Astrocyte (in vitro differentiated cells and primary cell): ENCODE measurements around the gene PCDHGB5. TPM values are rescaled to one million over a fixed set of nuclear protein-coding genes. Genes with fewer than 3 reads are reported as not detected.
A peak's percentile ranks its signal among the peaks of the same experiment; 100 is the strongest.

Experiments used
- DNase-seq: peaks from one replicate; pipeline ENCODE4 v3.0.0-alpha.2; 2010; ENCODE audit warnings: low read depth
- FAIRE-seq: peaks from 2 replicates; lab custom pipeline; 2011; peaks lifted over from hg19 to GRCh38; lab: Jason Lieb, UNC
- H2AFZ ChIP-seq: 2 replicates; pipeline ENCODE4 v1.6.0; 2012; ENCODE audit warnings: low read depth, low read length, inconsistent platforms
- H3K27ac ChIP-seq: 2 replicates; pipeline ENCODE4 v1.5.1; 2011; ENCODE audit warnings: low read depth, low read length, inconsistent platforms
- H3K27me3 ChIP-seq: 2 replicates; pipeline ENCODE4 v1.6.0; 2011; ENCODE audit warnings: low read length, inconsistent platforms; ENCODE audit not compliant: insufficient read depth
- H3K36me3 ChIP-seq: 2 replicates; pipeline ENCODE4 v1.5.1; 2011; ENCODE audit warnings: low read length, inconsistent platforms; ENCODE audit not compliant: insufficient read depth
- H3K4me1 ChIP-seq: 2 replicates; pipeline ENCODE4 v1.5.1; 2011; ENCODE audit warnings: low read length, inconsistent platforms; ENCODE audit not compliant: insufficient read depth
- H3K4me2 ChIP-seq: 2 replicates; pipeline ENCODE4 v1.6.0; 2012; ENCODE audit warnings: low read length, inconsistent platforms
- H3K4me3 ChIP-seq: 2 replicates; pipeline ENCODE4 v1.5.1; 2011; ENCODE audit warnings: low read depth, mild to moderate bottlenecking, low read length, inconsistent platforms; ENCODE audit not compliant: insufficient read depth
- H3K79me2 ChIP-seq: 2 replicates; pipeline ENCODE4 v1.6.0; 2012; ENCODE audit warnings: mild to moderate bottlenecking, low read length, inconsistent platforms; ENCODE audit not compliant: insufficient read depth
- H3K9ac ChIP-seq: 2 replicates; pipeline ENCODE4 v1.6.0; 2012; ENCODE audit warnings: mild to moderate bottlenecking, low read length, inconsistent platforms
- H3K9me3 ChIP-seq: 2 replicates; pipeline ENCODE4 v1.5.1; 2012; ENCODE audit warnings: low read depth, mild to moderate bottlenecking, low read length, inconsistent platforms; ENCODE audit not compliant: insufficient read depth
- H4K20me1 ChIP-seq: 2 replicates; pipeline ENCODE4 v1.6.0; 2012; ENCODE audit warnings: low read length, inconsistent platforms; ENCODE audit not compliant: insufficient read depth
- H3K27ac Mint-ChIP-seq: one replicate; pipeline ENCODE4 v1.8.0; 2021; ENCODE audit warnings: mild to moderate bottlenecking, mixed read lengths; ENCODE audit not compliant: unreplicated experiment
- H3K27me3 Mint-ChIP-seq: one replicate; pipeline ENCODE4 v1.8.0; 2021; ENCODE audit warnings: low read depth, mixed read lengths; ENCODE audit not compliant: unreplicated experiment
- H3K36me3 Mint-ChIP-seq: one replicate; pipeline ENCODE4 v1.8.0; 2021; ENCODE audit warnings: low read depth, mixed read lengths; ENCODE audit not compliant: unreplicated experiment
- H3K4me1 Mint-ChIP-seq: one replicate; pipeline ENCODE4 v1.8.0; 2021; ENCODE audit warnings: low read depth, mixed read lengths; ENCODE audit not compliant: unreplicated experiment
- H3K4me3 Mint-ChIP-seq: one replicate; pipeline ENCODE4 v1.8.0; 2021; ENCODE audit warnings: mild to moderate bottlenecking, moderate library complexity, mixed read lengths; ENCODE audit not compliant: unreplicated experiment
- H3K9me3 Mint-ChIP-seq: one replicate; pipeline ENCODE4 v1.8.0; 2021; ENCODE audit warnings: mild to moderate bottlenecking, mixed read lengths; ENCODE audit not compliant: unreplicated experiment
- EZH2 ChIP-seq: IDR thresholded peaks from 2 replicates; pipeline ENCODE4 v1.6.1; 2012; ENCODE audit warnings: mild to moderate bottlenecking, low read length, inconsistent platforms; ENCODE audit not compliant: insufficient read depth
- total RNA-seq: library from RNA; stranded (reverse); gene quantifications from 2 replicates; pipeline ENCODE4 v1.2.1, GENCODE V29; 2021
- TF ChIP-seq, protein P1 (sequence below): IDR thresholded peaks from 2 replicates; pipeline ENCODE4 v1.5.1; 2011; ENCODE audit warnings: low read depth, mild to moderate bottlenecking, inconsistent platforms, low read length, moderate library complexity; ENCODE audit not compliant: insufficient read depth

PCDHGB5 gene
- total RNA-seq, 1 donor from 2014 or later, result 2.1 TPM

DNA sequence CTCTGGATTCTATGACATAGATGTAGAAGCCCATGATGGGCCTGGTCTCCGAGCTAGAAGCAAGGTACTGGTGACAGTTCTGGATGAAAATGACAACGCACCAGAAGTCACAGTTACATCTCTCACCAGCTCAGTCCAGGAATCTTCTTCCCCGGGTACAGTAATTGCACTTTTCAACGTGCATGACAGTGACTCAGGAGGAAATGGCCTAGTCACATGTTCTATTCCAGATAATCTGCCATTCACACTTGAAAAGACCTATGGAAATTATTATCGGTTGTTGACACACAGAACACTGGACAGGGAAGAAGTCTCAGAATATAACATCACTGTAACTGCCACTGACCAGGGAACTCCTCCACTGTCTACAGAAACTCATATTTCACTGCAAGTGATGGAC is 41.6 kb upstream of the PCDHGB5 start:
- no peaks in the 10 kb centered on the region for H3K79me2 ChIP-seq
- FAIRE-seq (no peak), DNase-seq (no peak)
- TF ChIP-seq, protein P1, sequence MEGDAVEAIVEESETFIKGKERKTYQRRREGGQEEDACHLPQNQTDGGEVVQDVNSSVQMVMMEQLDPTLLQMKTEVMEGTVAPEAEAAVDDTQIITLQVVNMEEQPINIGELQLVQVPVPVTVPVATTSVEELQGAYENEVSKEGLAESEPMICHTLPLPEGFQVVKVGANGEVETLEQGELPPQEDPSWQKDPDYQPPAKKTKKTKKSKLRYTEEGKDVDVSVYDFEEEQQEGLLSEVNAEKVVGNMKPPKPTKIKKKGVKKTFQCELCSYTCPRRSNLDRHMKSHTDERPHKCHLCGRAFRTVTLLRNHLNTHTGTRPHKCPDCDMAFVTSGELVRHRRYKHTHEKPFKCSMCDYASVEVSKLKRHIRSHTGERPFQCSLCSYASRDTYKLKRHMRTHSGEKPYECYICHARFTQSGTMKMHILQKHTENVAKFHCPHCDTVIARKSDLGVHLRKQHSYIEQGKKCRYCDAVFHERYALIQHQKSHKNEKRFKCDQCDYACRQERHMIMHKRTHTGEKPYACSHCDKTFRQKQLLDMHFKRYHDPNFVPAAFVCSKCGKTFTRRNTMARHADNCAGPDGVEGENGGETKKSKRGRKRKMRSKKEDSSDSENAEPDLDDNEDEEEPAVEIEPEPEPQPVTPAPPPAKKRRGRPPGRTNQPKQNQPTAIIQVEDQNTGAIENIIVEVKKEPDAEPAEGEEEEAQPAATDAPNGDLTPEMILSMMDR, result no peak
- H3K9me3 Mint-ChIP-seq, result peaks cover 38% of the 10 kb centered on the region
- H3K9ac ChIP-seq, result no peak overlapping the region
- no peaks in the 10 kb centered on the region for H3K4me1 Mint-ChIP-seq
- no peak overlapping the region for H3K4me2 ChIP-seq
- no peak overlapping the region for H3K4me3 ChIP-seq
- no peaks in the 10 kb centered on the region for H3K4me1 ChIP-seq
- peaks cover 7% of the 10 kb centered on the region for H3K27me3 ChIP-seq
- peaks cover 14% of the 10 kb centered on the region for H3K36me3 Mint-ChIP-seq
- no peak overlapping the region for H3K27ac Mint-ChIP-seq
- H3K27ac ChIP-seq, result no peak overlapping the region
- H3K27me3 Mint-ChIP-seq, result no peaks in the 10 kb centered on the region
- no peak overlapping the region for H3K4me3 Mint-ChIP-seq
- H4K20me1 ChIP-seq, result no peaks in the 10 kb centered on the region
- H3K36me3 ChIP-seq, result no peaks in the 10 kb centered on the region
- peaks cover 47% of the 10 kb centered on the region for H3K9me3 ChIP-seq
- no peak overlapping the region for H2AFZ ChIP-seq

DNA sequence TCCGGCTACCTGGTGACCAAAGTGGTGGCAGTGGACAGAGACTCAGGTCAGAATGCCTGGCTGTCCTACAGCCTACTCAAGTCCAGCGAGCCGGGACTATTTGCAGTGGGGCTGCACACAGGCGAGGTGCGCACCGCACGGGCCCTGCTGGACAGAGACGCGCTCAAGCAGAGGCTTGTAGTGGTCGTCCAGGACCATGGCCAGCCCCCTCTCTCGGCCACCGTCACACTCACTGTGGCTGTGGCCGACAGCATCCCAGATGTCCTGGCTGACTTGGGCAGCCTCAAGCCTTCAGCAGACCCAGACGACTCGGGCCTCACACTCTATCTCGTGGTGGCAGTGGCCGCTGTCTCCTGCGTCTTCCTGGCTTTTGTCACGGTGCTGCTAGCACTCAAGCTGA is 40.8 kb upstream of the PCDHGB5 start:
- H3K9me3 ChIP-seq, result peaks cover 47% of the 10 kb centered on the region
- H3K9me3 Mint-ChIP-seq, result peaks cover 37% of the 10 kb centered on the region
- no peak for FAIRE-seq

DNA sequence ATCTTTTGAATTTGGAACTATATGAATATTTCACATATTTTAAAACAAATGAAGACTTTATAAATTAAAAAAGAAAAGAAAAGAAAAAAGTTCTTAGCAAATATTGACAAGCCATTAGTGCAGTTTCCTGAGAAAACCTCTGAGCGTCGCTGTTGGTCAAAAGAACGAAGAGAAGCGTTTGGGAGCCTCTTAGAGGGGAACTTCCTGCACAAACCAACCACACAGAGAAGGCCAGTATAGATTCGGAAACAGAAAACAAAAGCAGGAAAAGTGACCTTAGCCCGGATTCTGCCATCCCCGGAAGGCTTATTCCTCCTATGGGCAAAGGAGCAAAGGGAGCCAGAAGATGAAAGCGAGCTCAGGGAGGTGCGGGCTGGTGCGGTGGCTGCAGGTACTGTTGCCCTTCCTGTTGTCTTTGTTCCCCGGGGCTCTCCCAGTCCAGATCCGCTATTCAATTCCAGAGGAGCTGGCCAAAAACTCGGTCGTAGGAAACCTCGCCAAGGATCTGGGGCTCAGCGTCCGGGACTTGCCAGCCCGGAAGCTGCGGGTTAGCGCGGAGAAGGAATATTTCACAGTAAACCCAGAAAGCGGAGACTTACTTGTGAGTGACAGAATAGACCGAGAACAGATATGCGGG is 37.8 kb upstream of the PCDHGB5 start, which contains the start of gene PCDHGB2:
TSS of gene PCDHGB2 (plus strand) at position 205 of the 637 bp plus-strand sequence. CDS start at position 347, 142 bp downstream.
- no peaks in the 10 kb centered on the region for H3K4me1 Mint-ChIP-seq
- H3K79me2 ChIP-seq, result no peaks in the 10 kb centered on the region
- H2AFZ ChIP-seq, result peak within 1 kb of the TSS; percentile 37
- H3K27ac Mint-ChIP-seq, result peak within 1 kb of the TSS; percentile 29
- H3K36me3 Mint-ChIP-seq, result peaks cover 21% of the 10 kb centered on the region
- peaks cover 20% of the 10 kb centered on the region for H3K27me3 ChIP-seq
- no peaks in the 10 kb centered on the region for H3K36me3 ChIP-seq
- H3K27me3 Mint-ChIP-seq, result no peaks in the 10 kb centered on the region
- DNase-seq (peak; percentile 26), FAIRE-seq (no peak)
- TF ChIP-seq, protein P1, result peak; percentile 30
- no peak for TF ChIP-seq EZH2
- H3K4me3 ChIP-seq, result no peak within 1 kb of the TSS
- no peaks in the 10 kb centered on the region for H4K20me1 ChIP-seq
- H3K9me3 ChIP-seq, result peaks cover 59% of the 10 kb centered on the region
- peak within 1 kb of the TSS; percentile 55 for H3K4me2 ChIP-seq
- H3K4me3 Mint-ChIP-seq, result no peak within 1 kb of the TSS
- H3K4me1 ChIP-seq, result no peaks in the 10 kb centered on the region
- H3K9me3 Mint-ChIP-seq, result peaks cover 31% of the 10 kb centered on the region
- H3K27ac ChIP-seq, result no peak within 1 kb of the TSS
- H3K9ac ChIP-seq, result peak within 1 kb of the TSS; percentile 10

More for the DNA sequence above, 40.8 kb upstream of the PCDHGB5 start:
- peaks cover 8% of the 10 kb centered on the region for H3K27me3 ChIP-seq
- Mint-ChIP-seq H3K27ac (no peak overlapping the region), H3K4me1 (no peaks in the 10 kb centered on the region), H3K4me3 (no peak overlapping the region), H3K27me3 (no peaks in the 10 kb centered on the region), H3K36me3 (peaks cover 18% of the 10 kb centered on the region)
- no peak overlapping the region for H3K4me3 ChIP-seq
- H3K27ac ChIP-seq, result no peak overlapping the region
- H2AFZ ChIP-seq, result no peak overlapping the region
- H3K36me3 ChIP-seq, result no peaks in the 10 kb centered on the region
- H3K4me2 ChIP-seq, result no peak overlapping the region
- no peak for DNase-seq
- H3K79me2 ChIP-seq, result no peaks in the 10 kb centered on the region
- no peaks in the 10 kb centered on the region for H3K4me1 ChIP-seq
- TF ChIP-seq EZH2, result no peak
- no peaks in the 10 kb centered on the region for H4K20me1 ChIP-seq
- no peak overlapping the region for H3K9ac ChIP-seq
